Left kidney (tissue), 1 donor: ENCODE data around the gene TAS2R8. TPM values are rescaled to one million over a fixed set of nuclear protein-coding genes. Genes with fewer than 3 reads are reported as not detected.

ENCODE experiments used
- polyA plus RNA-seq: library from polyadenylated mRNA; unstranded; fragments of 120-200 nt; gene quantifications from one replicate; pipeline ENCODE4 v1.2.1, GENCODE V29; 2013; ENCODE audit not compliant: insufficient read length

TAS2R8 gene
- polyA plus RNA-seq, 1 donor, result not detected

Other genes starting within 250 kb of the TAS2R8 start
- gene MAGOHB, start 193.7 kb downstream of the TAS2R8 start, polyA plus RNA-seq, result 43.7 TPM
- 0.83 TPM for gene STYK1, start 133.2 kb downstream of the TAS2R8 start, polyA plus RNA-seq
- 233 TPM for gene YBX3, start 84.0 kb downstream of the TAS2R8 start, polyA plus RNA-seq
- not detected for gene TAS2R7, start 4.7 kb downstream of the TAS2R8 start, polyA plus RNA-seq
- gene TAS2R9, start 2.9 kb upstream of the TAS2R8 start, polyA plus RNA-seq, result not detected
- gene TAS2R10, start 19.1 kb upstream of the TAS2R8 start, polyA plus RNA-seq, result 4.4 TPM
- gene PRR4, start 42.2 kb upstream of the TAS2R8 start, polyA plus RNA-seq, result 10.7 TPM
- gene PRH1, start 77.0 kb upstream of the TAS2R8 start, polyA plus RNA-seq, result 14.6 TPM
- gene TAS2R13, start 102.3 kb upstream of the TAS2R8 start, polyA plus RNA-seq, result 0.12 TPM
- gene PRH2, start 122.0 kb upstream of the TAS2R8 start, polyA plus RNA-seq, result 0.50 TPM
- gene TAS2R14, start 132.0 kb upstream of the TAS2R8 start, polyA plus RNA-seq, result 5.3 TPM
- gene TAS2R50, start 179.6 kb upstream of the TAS2R8 start, polyA plus RNA-seq, result 0.18 TPM
- gene TAS2R20, start 191.0 kb upstream of the TAS2R8 start, polyA plus RNA-seq, result 3.2 TPM
- gene TAS2R19, start 215.3 kb upstream of the TAS2R8 start, polyA plus RNA-seq, result 1.9 TPM
- 2.2 TPM for gene TAS2R31, start 224.1 kb upstream of the TAS2R8 start, polyA plus RNA-seq